ENCODE measurements around the gene EIPR1.

The EIPR1 gene

GRCh38 chr2:3185256-3185655 lies 192.4 kb downstream of the EIPR1 start:
- H3K14ac ChIP-seq (ENCODE audit: low read length), result no peak overlapping the region
- H3K79me1 ChIP-seq (ENCODE audit: low read length), result no peaks in the 10 kb centered on the region
- H3K36me3 ChIP-seq (ENCODE audit: control insufficient read depth in 1 of 2, insufficient read depth in 2 of 2, low read length in 2 of 2), result peaks cover 7 to 12% of the 10 kb centered on the region in 2 experiments
- H3K23ac ChIP-seq (ENCODE audit: low read length), result no peak overlapping the region
- H3K4me3 ChIP-seq (ENCODE audit: low read depth, low read length), result no peak overlapping the region
- H4K8ac ChIP-seq (ENCODE audit: low read depth, low read length), result no peak overlapping the region
- H4K12ac ChIP-seq (ENCODE audit: low read depth, low read length), result no peak overlapping the region
- no peak overlapping the region for H2AFZ ChIP-seq (ENCODE audit: insufficient read depth, low read length, poor library complexity)
- no peak for DNase-seq
- H3K27ac ChIP-seq (ENCODE audit: low read depth, low read length), result no peak overlapping the region
- WGBS (ENCODE audit: extremely low coverage, insufficient coverage, insufficient read length), result no CpG with 5 or more reads among the region's 15 CpGs
- H3K4me2 ChIP-seq (ENCODE audit: low read length), result no peak overlapping the region
- no peak overlapping the region for H2AK5ac ChIP-seq (ENCODE audit: low read length)
- no peak overlapping the region for H2BK12ac ChIP-seq (ENCODE audit: low read length)
- no peak overlapping the region for H2BK120ac ChIP-seq (ENCODE audit: insufficient read depth, low read length, poor library complexity)
- no peaks in the 10 kb centered on the region for H3K27me3 ChIP-seq (ENCODE audit: insufficient read depth, low read length)
- H3K9me3 ChIP-seq (ENCODE audit: insufficient read depth, low read depth, low read length), result peaks cover 10% of the 10 kb centered on the region
- no peak overlapping the region for H3K9ac ChIP-seq (ENCODE audit: low read length)
- H3K18ac ChIP-seq (ENCODE audit: low read length), result no peak overlapping the region
- no peak overlapping the region for H3K4ac ChIP-seq (ENCODE audit: low read depth, low read length)
- H4K91ac ChIP-seq (ENCODE audit: low read depth, low read length), result no peak overlapping the region
- H3K4me1 ChIP-seq (ENCODE audit: control insufficient read depth in 1 of 2, insufficient read depth in 2 of 2, low read length in 2 of 2), result no peaks in the 10 kb centered on the region
- no peaks in the 10 kb centered on the region for H3K79me2 ChIP-seq (ENCODE audit: control insufficient read depth, insufficient read depth, low read length, poor library complexity)
- H2BK5ac ChIP-seq (ENCODE audit: low read depth, low read length, poor library complexity), result no peak overlapping the region

- H2AK5ac ChIP-seq (ENCODE audit: low read length), result no peak overlapping the region
- H3K9me3 ChIP-seq (ENCODE audit: insufficient read depth, low read depth, low read length), result peaks cover 11% of the 10 kb centered on the region
- H2AFZ ChIP-seq (ENCODE audit: insufficient read depth, low read length, poor library complexity), result no peak overlapping the region
- H3K4me1 ChIP-seq (ENCODE audit: control insufficient read depth in 1 of 2, insufficient read depth in 2 of 2, low read length in 2 of 2), result no peaks in the 10 kb centered on the region
- H3K27me3 ChIP-seq (ENCODE audit: insufficient read depth, low read length), result no peaks in the 10 kb centered on the region
- no peaks in the 10 kb centered on the region for H3K79me2 ChIP-seq (ENCODE audit: control insufficient read depth, insufficient read depth, low read length, poor library complexity)
- H3K9ac ChIP-seq (ENCODE audit: low read length), result no peak overlapping the region
- H2BK5ac ChIP-seq (ENCODE audit: low read depth, low read length, poor library complexity), result no peak overlapping the region
- no peak overlapping the region for H4K12ac ChIP-seq (ENCODE audit: low read depth, low read length)
- H3K36me3 ChIP-seq (ENCODE audit: control insufficient read depth in 1 of 2, insufficient read depth in 2 of 2, low read length in 2 of 2), result peaks cover 7 to 8% of the 10 kb centered on the region in 2 experiments
- H3K4ac ChIP-seq (ENCODE audit: low read depth, low read length), result no peak overlapping the region
- no peak overlapping the region for H3K14ac ChIP-seq (ENCODE audit: low read length)
- H4K8ac ChIP-seq (ENCODE audit: low read depth, low read length), result no peak overlapping the region
- H2BK120ac ChIP-seq (ENCODE audit: insufficient read depth, low read length, poor library complexity), result no peak overlapping the region
- H4K91ac ChIP-seq (ENCODE audit: low read depth, low read length), result no peak overlapping the region
- no CpG with 5 or more reads among the region's 11 CpGs for WGBS (ENCODE audit: extremely low coverage, insufficient coverage, insufficient read length)
- no peak overlapping the region for H3K4me2 ChIP-seq (ENCODE audit: low read length)
- DNase-seq, result no peak
- H2BK12ac ChIP-seq (ENCODE audit: low read length), result no peak overlapping the region
- H3K23ac ChIP-seq (ENCODE audit: low read length), result no peak overlapping the region
- no peak overlapping the region for H3K4me3 ChIP-seq (ENCODE audit: low read depth, low read length)
- H3K79me1 ChIP-seq (ENCODE audit: low read length), result no peaks in the 10 kb centered on the region
- no peak overlapping the region for H3K18ac ChIP-seq (ENCODE audit: low read length)
- no peak overlapping the region for H3K27ac ChIP-seq (ENCODE audit: low read depth, low read length)
Measured at GRCh38 chr2:3184167-3184566, 193.5 kb downstream of the EIPR1 start.

GRCh38 chr2:3183766-3184165 lies 193.9 kb downstream of the EIPR1 start:
- Histone ChIP-seq H3K23ac (ENCODE audit: low read length) (no peak overlapping the region), H4K91ac (ENCODE audit: low read depth, low read length) (no peak overlapping the region), H2BK12ac (ENCODE audit: low read length) (no peak overlapping the region), H4K8ac (ENCODE audit: low read depth, low read length) (no peak overlapping the region), H3K18ac (ENCODE audit: low read length) (no peak overlapping the region), H3K9ac (ENCODE audit: low read length) (no peak overlapping the region), H3K79me1 (ENCODE audit: low read length) (no peaks in the 10 kb centered on the region), H2BK120ac (ENCODE audit: insufficient read depth, low read length, poor library complexity) (no peak overlapping the region), H3K14ac (ENCODE audit: low read length) (no peak overlapping the region), H4K12ac (ENCODE audit: low read depth, low read length) (no peak overlapping the region), H3K27me3 (ENCODE audit: insufficient read depth, low read length) (no peaks in the 10 kb centered on the region), H3K9me3 (ENCODE audit: insufficient read depth, low read depth, low read length) (peaks cover 11% of the 10 kb centered on the region), H3K27ac (ENCODE audit: low read depth, low read length) (no peak overlapping the region), H3K79me2 (ENCODE audit: control insufficient read depth, insufficient read depth, low read length, poor library complexity) (no peaks in the 10 kb centered on the region), H2AK5ac (ENCODE audit: low read length) (no peak overlapping the region), H3K36me3 (ENCODE audit: control insufficient read depth in 1 of 2, insufficient read depth in 2 of 2, low read length in 2 of 2) (peaks cover 5 to 7% of the 10 kb centered on the region in 2 experiments), H2BK5ac (ENCODE audit: low read depth, low read length, poor library complexity) (no peak overlapping the region), H2AFZ (ENCODE audit: insufficient read depth, low read length, poor library complexity) (no peak overlapping the region), H3K4me1 (ENCODE audit: control insufficient read depth in 1 of 2, insufficient read depth in 2 of 2, low read length in 2 of 2) (no peaks in the 10 kb centered on the region), H3K4me2 (ENCODE audit: low read length) (no peak overlapping the region), H3K4ac (ENCODE audit: low read depth, low read length) (no peak overlapping the region), H3K4me3 (ENCODE audit: low read depth, low read length) (no peak overlapping the region)
- no peak for DNase-seq
- no CpG with 5 or more reads among the region's 10 CpGs for WGBS (ENCODE audit: extremely low coverage, insufficient coverage, insufficient read length)

- H3K79me2 ChIP-seq (ENCODE audit: control insufficient read depth, insufficient read depth, low read length, poor library complexity), result no peaks in the 10 kb centered on the region
- H4K12ac ChIP-seq (ENCODE audit: low read depth, low read length), result no peak overlapping the region
- H2AFZ ChIP-seq (ENCODE audit: insufficient read depth, low read length, poor library complexity), result no peak overlapping the region
- no peak overlapping the region for H2BK12ac ChIP-seq (ENCODE audit: low read length)
- H4K8ac ChIP-seq (ENCODE audit: low read depth, low read length), result no peak overlapping the region
- no peak overlapping the region for H3K14ac ChIP-seq (ENCODE audit: low read length)
- no peak overlapping the region for H2BK120ac ChIP-seq (ENCODE audit: insufficient read depth, low read length, poor library complexity)
- no peak overlapping the region for H2BK5ac ChIP-seq (ENCODE audit: low read depth, low read length, poor library complexity)
- no peaks in the 10 kb centered on the region for H3K4me1 ChIP-seq (ENCODE audit: control insufficient read depth in 1 of 2, insufficient read depth in 2 of 2, low read length in 2 of 2)
- no peak for DNase-seq
- no peak overlapping the region for H3K4me2 ChIP-seq (ENCODE audit: low read length)
- no peaks in the 10 kb centered on the region for H3K79me1 ChIP-seq (ENCODE audit: low read length)
- H3K27me3 ChIP-seq (ENCODE audit: insufficient read depth, low read length), result no peaks in the 10 kb centered on the region
- H3K4me3 ChIP-seq (ENCODE audit: low read depth, low read length), result no peak overlapping the region
- H2AK5ac ChIP-seq (ENCODE audit: low read length), result no peak overlapping the region
- H4K91ac ChIP-seq (ENCODE audit: low read depth, low read length), result no peak overlapping the region
- H3K9me3 ChIP-seq (ENCODE audit: insufficient read depth, low read depth, low read length), result peaks cover 11% of the 10 kb centered on the region
- H3K36me3 ChIP-seq (ENCODE audit: control insufficient read depth in 1 of 2, insufficient read depth in 2 of 2, low read length in 2 of 2), result peaks cover 2 to 7% of the 10 kb centered on the region in 2 experiments
- no peak overlapping the region for H3K23ac ChIP-seq (ENCODE audit: low read length)
- H3K4ac ChIP-seq (ENCODE audit: low read depth, low read length), result no peak overlapping the region
- WGBS (ENCODE audit: extremely low coverage, insufficient coverage, insufficient read length), result 100% methylated on average over 1 of the region's 2 CpGs
- no peak overlapping the region for H3K27ac ChIP-seq (ENCODE audit: low read depth, low read length)
- H3K18ac ChIP-seq (ENCODE audit: low read length), result no peak overlapping the region
- no peak overlapping the region for H3K9ac ChIP-seq (ENCODE audit: low read length)
Measured at GRCh38 chr2:3182848-3183247, 194.8 kb downstream of the EIPR1 start.
